NCI-H82 treated with DMSO at 0.1 percent for 48 hours (cell line): ENCODE results near the gene GNRH2.
"Not testable (repeated sequence)": the region's sequence is repeated elsewhere in the genome, so short reads cannot be mapped to it uniquely, and the experiment has no call there.

ENCODE experiments used
- DNase-seq: peaks from one replicate; lab custom pipeline; 2025; ENCODE audit not compliant: unreplicated experiment; lab: John Stamatoyannopoulos, UW

GNRH2 gene, protein sequence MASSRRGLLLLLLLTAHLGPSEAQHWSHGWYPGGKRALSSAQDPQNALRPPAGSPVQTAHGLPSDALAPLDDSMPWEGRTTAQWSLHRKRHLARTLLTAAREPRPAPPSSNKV

DNA sequence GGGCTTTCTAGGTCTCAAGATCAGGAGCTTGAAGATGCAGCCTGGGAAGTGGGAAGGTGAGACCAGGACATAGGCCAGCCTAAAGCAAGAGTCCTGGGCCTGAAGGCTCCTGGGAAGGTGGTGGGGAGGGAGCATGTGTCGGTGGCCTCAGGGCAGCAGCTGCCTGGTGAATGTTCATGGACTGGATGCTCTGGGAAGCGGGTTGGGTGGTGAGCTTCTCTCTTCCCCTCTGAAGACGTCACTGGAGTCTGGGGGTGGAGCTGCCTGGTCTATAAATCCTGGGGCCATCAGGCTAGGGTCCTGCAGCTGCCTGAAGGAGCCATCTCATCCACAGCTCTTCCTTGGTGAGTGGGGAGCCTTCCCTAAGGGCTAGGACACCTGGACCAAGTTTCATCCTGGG, at the start of gene GNRH2:
Gene GNRH2, plus strand, starts transcription at position 301 of the 400 bp plus-strand sequence. CDS start 793 bp downstream, outside the sequence.
- no peak for DNase-seq

DNA sequence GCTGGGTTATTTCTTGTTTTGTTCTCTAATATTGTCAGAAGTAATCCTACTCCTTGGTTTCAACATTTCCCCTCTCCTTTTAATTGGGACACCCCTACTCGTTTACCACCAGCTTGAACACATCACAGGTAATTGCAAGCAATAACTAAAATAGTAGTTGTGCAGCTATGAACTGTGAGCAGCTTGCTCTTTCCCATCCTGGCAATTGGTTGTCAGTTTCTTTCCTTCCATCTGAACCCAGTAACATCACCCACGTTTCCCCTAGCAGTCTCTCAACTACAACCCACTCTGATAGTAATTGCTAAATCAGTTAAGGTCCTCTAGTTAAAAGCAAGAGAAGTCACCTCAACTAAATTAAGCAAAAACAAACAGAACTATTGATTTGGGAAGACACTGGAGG, 47.6 kb upstream of the GNRH2 start:
- DNase-seq, result no peak

DNA sequence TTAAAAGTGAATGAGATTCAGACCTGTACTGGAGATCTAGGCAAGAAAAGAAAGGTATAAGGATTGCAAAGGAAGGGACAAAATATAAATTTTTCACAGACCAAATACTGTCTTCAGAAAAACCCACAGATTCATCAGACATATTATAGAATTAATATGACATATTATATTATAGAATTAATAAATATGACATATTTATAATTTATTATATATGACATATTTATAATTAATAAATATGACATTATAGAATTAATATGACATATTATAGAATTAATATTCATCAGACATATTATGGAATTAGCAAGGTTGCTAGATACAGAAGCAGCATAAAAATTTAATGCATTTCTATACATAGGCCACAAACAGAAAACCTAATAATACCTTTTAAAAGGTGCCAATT, 44.7 kb upstream of the GNRH2 start:
- no peak for DNase-seq

DNA sequence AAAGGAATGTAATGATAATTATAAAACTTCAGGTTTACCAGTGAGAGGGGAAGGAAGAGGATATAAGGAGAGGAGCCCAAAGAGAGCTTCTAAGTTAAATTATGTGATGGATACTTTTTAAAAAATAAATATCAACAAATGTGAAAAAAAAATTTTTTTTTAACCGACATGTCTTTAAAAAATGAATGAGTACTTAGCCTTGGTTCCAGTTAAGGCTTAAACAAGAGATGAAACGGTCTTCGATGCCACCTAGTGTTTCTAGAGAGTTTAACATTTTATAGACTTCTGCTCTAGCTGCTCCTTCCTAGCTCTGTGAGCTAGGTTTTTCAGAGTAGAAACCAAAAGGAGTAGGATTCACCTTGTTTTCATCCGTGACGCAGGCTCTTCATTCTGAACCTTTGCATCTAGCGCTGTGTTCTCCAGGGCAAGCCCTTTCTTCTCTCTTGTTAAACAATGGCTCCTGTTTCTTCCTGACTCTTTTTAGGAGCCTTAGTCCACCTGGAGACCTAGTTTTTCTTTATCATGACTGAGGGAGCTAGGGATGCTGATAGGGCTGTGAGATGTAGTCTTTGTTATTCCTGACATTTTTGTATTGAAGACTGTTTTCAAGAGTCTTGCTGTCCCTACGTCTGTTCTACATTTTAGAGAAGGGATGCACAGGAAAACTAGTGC, 42.4 kb upstream of the GNRH2 start:
- DNase-seq, result peak; percentile 60

DNA sequence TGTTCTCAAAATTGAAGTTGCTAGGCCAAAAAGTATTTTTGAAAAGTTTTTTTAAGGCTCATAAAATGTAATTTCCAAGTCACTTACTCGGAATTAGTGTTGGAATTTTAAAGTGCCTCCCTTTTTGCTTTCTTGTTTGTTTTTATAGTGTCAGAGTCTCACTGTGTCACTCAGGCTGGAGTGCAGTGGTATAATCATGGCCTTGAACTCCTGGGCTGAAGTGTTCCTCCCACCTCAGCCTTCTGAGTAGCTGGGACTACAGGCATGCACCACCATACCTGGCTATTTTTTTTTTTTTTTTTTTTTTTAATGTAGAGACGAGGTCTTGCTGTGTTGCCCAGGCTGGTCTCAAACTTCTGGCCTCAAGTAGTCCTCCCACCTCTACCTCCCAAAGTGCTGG, 40.0 kb upstream of the GNRH2 start:
- DNase-seq, result no peak

DNA sequence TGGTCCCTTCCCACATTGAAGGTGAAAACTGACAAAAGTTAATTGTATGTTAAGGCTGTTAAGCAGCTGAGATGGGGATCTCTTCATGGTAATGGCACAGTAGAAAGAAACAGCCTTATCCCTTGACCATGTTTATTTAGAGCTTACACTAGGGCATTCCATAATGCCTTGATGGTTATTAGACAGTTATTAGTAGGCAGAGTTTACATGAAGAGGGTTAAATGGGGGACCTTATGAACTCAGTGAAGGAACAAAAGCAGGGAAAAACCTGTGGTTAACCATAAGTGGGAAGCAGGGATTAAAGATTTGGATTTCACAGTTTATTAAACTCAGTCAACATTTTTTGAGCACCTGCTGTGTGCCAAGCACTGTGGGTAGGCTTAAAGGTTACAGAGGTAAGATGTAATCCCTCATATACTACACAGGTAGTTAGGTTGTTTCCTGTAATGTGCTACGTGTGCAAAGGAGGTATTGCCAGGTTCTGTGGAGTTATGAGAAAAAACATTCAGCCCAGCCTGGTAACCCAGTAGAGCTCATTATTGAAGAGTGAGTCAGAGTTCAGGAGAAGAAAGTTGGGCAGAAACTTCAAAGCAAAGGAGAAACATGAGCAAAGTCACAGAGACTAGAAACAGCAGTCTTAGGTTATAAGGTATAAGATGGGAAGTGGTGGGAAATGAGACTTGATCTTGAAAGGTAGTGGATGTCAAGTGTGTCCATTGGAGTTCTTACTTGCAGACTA, 32.3 kb upstream of the GNRH2 start:
- DNase-seq, result no peak

DNA sequence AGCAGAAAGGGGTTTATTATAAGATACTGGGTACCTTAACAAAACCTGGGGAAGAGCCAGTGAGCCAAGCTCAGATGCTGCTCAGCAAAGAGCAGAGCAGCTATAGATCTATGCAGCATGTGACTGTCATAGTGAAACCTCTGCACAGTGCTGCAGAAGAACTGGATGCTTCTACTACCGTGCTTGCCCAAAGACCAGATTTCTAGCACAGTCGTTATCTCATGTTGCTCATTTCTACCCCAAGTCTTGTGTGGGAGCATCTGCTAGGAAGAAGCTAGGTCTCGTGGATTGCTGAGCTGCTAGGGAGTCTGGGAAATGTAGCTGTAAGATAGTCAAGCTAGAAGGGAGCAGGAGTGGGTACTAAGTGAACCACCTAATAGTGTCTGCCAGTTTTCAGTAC, 31.7 kb upstream of the GNRH2 start:
- DNase-seq, result no peak

DNA sequence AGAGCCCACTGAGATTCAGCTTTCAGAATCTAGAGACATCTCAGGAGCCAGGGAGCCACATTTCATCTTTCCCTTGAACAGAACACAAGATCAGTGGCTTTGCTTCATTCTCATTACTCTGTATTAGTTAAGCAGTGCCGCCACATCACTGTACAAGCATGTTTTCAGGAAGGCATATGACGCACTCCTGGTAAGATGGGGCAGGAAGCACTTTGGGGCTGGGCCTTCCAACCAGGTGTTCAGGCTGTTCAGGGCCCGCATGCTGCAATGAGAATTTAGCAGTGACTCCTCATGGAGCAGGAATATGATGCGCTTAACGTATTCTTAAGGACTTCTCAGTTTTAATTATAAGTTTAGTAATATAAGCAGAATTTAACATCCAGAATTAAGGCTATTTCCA, 29.7 kb upstream of the GNRH2 start:
- DNase-seq, result no peak

DNA sequence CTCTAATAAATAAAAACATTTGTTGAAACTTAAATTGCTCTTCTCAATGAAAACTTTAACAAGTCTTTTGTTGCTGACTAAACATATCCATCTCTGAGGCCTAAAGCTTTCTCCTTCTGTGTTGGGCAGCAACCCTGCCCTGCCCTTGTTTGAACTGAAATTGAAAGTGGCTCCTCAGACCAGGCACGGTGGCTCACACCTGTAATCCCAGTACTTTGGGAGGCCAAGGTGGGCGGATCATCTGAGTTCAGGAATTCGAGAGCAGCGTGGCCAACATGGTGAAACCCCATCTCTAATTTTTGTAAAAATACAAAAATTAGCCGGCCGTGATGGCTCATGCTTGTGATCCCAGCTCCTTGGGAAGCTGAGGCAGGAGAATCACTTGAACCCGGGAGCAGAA, 29.2 kb upstream of the GNRH2 start:
- no peak for DNase-seq

DNA sequence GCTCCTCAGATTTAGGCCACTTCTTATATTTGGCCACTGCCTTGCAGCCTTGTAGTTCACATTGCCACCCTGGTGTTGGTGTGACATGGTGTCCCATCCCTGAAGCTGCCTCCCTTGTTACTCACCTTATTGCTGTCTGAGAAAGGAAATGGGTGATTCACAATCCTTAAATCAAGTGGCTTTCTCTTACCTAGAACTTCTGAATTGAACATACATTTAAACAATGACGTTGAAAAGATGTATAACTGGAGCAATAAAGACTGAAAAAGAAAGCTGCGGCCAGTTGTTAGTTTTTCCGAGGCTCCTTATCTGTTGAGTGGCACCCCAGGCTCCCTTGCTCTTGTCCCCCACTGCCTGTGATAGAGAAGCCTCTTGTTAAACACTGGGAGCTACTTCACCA, 28.8 kb upstream of the GNRH2 start:
- no peak for DNase-seq

DNA sequence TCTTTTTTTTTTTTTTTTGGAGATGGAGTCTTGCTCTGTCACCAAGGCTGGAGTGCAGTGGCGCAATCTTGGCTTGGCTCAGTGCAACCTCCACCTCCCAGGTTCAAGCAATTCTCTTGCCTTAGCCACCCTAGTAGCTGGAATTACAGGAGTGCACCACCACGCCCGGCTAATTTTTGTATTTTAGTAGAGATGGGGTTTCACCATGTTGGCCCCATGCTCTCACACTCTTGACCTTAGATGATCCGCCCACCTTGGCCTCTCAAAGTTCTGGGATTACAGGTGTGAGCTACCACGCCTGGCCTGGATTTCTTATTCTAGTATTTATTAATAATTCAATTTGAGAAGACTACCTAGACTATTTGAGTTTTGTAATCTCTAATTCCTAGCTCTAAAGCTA, 28.1 kb upstream of the GNRH2 start:
- DNase-seq, result not testable (repeated sequence)

DNA sequence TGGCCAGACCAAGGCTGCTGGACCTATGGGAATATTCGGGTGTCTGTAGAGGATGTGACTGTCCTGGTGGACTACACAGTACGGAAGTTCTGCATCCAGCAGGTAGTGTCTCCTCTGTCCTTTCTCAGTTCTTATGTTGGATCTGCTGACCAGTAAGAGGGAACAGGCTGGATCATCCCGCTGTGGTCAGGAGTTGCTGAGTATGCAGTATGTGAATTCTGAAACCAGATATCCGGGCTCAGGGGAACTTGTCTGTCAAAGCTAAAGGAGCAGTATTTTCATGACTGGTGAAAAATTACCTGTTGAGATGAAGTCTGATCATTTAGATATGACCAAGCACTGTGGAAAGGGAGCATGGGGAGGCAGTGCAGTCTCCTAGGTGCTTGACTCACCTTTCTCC, 22.1 kb upstream of the GNRH2 start:
- no peak for DNase-seq

DNA sequence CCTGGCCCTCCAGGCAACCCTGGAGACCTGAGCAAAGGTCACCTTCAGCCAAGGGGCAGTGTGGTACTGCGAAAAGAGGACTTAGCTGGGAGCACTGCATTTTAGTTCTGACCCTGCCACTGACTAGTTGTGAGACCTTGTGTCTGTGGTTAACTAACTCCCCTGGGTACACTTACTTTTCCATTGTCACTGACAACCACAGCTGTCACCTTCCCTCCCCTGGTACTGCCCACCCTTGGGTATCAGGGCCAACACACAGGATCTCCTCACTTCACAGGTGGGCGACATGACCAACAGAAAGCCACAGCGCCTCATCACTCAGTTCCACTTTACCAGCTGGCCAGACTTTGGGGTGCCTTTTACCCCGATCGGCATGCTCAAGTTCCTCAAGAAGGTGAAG, 21.6 kb upstream of the GNRH2 start:
- no peak for DNase-seq

DNA sequence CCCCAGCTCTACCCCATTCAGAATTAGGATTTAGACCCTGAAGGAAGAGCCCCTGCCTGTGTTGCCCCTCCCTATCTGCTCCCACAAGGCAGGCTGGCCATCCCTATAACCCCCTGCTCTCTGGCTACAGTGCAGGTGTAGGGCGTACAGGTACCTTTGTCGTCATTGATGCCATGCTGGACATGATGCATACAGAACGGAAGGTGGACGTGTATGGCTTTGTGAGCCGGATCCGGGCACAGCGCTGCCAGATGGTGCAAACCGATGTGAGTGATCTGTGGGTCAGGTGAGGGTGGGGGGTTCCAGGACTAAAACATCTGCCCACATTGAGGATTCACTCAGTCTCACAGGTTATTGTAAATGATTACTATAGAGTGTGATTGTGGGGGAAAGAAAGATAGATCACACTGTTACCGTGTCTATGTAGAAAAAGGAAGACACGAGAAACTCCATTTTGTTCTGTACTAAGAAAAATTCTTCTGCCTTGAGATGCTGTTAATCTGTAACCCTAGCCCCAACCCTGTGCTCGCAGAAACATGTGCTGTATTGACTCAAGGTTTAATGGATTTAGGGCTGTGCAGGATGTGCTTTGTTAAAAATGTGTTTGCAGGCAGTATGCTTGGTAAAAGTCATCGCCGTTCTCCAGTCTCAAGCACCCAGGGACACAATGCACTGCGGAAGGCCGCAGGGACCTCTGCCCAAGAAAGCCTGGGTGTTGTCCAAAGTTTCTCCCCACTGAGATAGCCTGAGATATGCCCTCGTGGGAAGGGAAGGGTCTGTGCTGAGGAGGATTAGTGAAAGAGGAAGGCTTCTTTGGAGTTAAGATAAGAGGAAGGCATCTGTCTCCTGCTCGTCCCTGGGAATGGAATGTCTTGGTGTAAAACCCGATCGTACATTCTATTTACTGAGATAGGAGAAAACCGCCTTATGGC, 20.6 kb upstream of the GNRH2 start:
- peak; percentile 43 for DNase-seq

DNA sequence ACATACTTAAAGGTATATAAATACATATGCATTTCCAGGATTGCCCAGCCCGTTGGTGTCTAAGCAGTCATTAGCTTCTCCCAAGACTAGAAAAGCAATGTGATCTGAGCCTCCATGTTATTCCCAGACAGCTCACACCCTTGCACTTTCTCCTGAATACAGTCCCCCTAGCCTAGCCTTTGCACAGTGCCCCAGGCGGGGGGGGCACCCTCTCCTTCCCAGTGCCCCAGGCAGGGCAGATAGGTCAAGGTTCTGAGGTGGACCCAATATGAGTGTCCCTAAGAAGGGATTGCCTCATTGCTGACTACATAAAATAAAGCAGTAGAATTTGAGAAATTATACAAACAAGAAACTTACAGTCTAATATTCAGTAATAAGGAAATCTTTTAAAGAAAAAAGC, 15.4 kb upstream of the GNRH2 start:
- no peak for DNase-seq

DNA sequence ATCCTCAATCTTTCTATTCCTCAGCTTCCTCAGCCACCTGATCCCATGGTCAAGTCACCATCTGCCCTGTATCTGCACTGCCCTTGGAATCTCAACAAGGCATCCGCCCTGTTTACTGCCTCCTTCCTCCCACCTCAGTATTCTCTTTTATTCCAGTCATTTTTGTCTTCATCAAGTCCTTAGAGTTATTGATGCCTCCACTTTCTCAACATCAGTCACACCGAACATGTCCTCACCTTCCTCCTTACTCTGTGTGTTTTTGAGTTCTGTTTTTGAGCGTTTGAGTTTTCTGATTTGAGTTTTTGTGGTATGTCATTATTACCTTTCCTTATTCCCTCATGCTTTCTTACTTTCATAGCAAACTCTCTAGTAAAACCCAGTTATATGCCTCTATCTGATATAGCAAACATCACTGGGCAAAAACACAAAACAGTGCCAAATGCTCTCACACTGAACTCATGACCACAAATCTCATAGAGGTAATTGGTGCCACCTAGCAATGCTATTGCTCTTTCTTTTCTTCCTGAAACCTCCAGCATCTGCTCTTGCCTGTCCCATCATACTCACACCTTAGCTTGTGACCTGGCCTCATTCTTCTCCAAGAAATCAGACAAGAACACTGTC, 11.8 kb upstream of the GNRH2 start:
- no peak for DNase-seq

DNA sequence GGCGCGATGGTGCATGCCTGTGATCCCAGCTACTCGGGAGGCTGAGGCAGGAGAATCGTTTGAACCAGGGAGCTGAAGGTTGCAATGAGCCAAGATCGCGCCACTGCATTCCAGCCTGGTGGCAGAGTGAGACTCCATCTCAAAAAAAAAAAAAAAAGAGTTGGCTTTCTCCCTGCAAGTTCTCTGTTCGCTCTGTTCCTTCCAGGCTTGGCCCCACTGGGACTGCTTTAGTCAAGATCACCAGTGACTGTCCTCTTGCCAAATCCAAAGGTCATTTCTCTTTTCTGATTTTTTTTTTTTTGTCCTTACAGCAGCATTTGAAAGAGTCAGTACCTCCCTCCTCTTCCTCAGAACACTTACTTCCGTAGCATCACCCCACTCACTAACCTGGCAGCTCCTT, 10.8 kb upstream of the GNRH2 start:
- DNase-seq, result no peak

DNA sequence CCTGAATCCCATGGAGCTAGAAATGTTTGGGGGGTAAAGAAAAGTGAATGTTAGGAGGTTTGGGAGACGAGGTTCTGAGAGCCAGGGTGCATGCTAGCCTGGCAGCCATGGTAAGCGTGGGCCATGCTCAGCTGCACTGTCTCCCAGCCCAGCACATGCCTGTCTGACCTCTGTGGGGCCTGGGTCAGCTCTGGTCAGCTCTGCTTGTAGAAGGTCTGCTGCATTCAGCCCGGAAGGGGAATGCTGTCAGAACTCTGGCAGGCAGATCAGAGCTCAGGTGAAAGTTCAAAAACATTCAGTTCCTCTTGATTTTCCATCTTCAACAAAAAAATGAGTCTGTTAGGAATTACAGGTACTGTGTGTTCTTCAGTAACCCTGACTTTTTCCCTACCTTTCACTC, 5.8 kb upstream of the GNRH2 start:
- no peak for DNase-seq

DNA sequence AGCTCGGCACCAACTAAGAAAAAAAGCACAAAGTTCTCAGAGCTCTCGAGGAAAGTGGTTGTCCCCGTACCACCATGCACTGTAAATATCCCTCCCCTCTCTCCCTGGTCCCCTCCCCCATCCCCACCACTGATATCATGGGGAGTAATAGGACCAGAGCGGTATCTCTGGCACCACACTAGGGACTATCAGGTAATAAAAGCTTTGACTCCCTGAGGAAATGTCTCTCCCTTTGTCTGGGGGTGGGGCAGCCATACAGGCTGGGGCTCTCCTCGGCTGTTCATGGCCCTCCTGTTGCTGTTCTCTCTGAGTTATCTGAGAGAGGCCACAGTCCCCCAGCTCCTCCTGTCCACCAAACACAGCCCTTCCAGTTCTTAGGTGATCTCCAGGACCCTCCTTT, 5.0 kb upstream of the GNRH2 start:
- no peak for DNase-seq

DNA sequence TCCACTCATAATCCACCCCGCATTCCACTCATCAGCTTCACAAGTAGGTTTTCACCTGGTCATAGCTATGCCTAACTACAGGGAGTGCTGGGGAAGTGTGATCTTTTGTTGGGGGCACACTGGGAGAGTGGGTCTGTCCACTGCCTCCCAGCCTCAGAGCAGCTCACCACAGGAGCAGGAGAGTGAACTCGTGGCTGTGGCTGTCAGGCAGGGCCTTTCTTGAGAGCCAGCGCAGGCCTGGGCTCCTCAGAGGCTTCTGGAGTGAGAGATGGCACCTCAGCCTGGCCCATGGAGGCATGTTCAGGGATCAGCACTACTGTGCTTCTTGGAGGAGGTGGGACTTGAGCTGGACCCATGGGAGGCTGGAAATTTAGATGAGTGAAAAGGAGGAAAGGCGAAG, 4.0 kb upstream of the GNRH2 start:
- no peak for DNase-seq

DNA sequence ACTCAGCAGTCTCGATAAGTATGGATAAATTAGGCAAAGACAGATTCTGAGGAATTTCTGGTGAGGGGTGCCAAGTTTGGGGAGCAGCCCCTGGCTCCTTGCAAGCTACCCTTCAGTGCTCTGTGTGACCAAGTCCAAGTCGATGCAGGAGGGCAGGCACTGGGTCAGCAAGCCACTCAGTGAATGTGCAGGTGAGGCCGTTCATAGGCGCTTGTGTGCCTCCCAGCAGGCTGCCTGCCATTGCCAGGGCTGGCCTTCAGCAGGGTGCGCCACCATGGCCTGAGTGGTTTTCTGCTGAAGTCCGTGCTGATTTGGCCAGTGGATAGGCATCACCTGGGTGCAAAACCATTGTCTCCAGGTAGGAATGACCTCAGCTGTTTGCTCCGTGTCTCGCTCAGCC, 3.3 kb upstream of the GNRH2 start:
- no peak for DNase-seq
